ENCODE measurements around the gene NRCAM. TPM values are rescaled to one million over a fixed set of nuclear protein-coding genes. Genes with fewer than 3 reads are reported as not detected.
"Not testable (repeated sequence)": the region's sequence is repeated elsewhere in the genome, so short reads cannot be mapped to it uniquely, and the experiment has no call there.

NRCAM gene
- total RNA-seq, 1 donor from 2014 or later, result 0.26 TPM

- H3K36me3 ChIP-seq (ENCODE audit: control insufficient read depth, insufficient read depth, low read length), result no peaks in the 10 kb centered on the region
- no peak for DNase-seq (ENCODE audit: low read depth)
- TF ChIP-seq CTCF (IDR thresholded peaks at IDR 0.05; ENCODE audit: insufficient read depth, low read length, severe bottlenecking), result no peak
- no peaks in the 10 kb centered on the region for H3K27me3 ChIP-seq (ENCODE audit: control insufficient read depth, insufficient read depth, low read length)
- no peak overlapping the region for H3K4me3 ChIP-seq (ENCODE audit: low read depth, low read length)
- FAIRE-seq, result no peak
Observed at GRCh38 chr7:108266035-108266434, 190.2 kb downstream of the NRCAM start.

GRCh38 chr7:108265007-108265406 lies 191.2 kb downstream of the NRCAM start:
- Histone ChIP-seq H3K4me3 (ENCODE audit: low read depth, low read length) (no peak overlapping the region), H3K36me3 (ENCODE audit: control insufficient read depth, insufficient read depth, low read length) (no peaks in the 10 kb centered on the region), H3K27me3 (ENCODE audit: control insufficient read depth, insufficient read depth, low read length) (no peaks in the 10 kb centered on the region)
- no peak for DNase-seq (ENCODE audit: low read depth)
- no peak for TF ChIP-seq CTCF (IDR thresholded peaks at IDR 0.05; ENCODE audit: insufficient read depth, low read length, severe bottlenecking)
- FAIRE-seq, result no peak

- DNase-seq (ENCODE audit: low read depth), result no peak
- TF ChIP-seq CTCF (IDR thresholded peaks at IDR 0.05; ENCODE audit: insufficient read depth, low read length, severe bottlenecking), result no peak
- Histone ChIP-seq H3K4me3 (ENCODE audit: low read depth, low read length) (no peak overlapping the region), H3K36me3 (ENCODE audit: control insufficient read depth, insufficient read depth, low read length) (no peaks in the 10 kb centered on the region), H3K27me3 (ENCODE audit: control insufficient read depth, insufficient read depth, low read length) (no peaks in the 10 kb centered on the region)
- no peak for FAIRE-seq
Observed at GRCh38 chr7:108263425-108263824, 192.8 kb downstream of the NRCAM start.

- no peaks in the 10 kb centered on the region for H3K36me3 ChIP-seq (ENCODE audit: control insufficient read depth, insufficient read depth, low read length)
- no peaks in the 10 kb centered on the region for H3K27me3 ChIP-seq (ENCODE audit: control insufficient read depth, insufficient read depth, low read length)
- FAIRE-seq, result no peak
- no peak for TF ChIP-seq CTCF (IDR thresholded peaks at IDR 0.05; ENCODE audit: insufficient read depth, low read length, severe bottlenecking)
- DNase-seq (ENCODE audit: low read depth), result no peak
- H3K4me3 ChIP-seq (ENCODE audit: low read depth, low read length), result no peak overlapping the region
Observed at GRCh38 chr7:108261560-108262255, 194.5 kb downstream of the NRCAM start.

GRCh38 chr7:108259447-108259846 lies 196.8 kb downstream of the NRCAM start:
- not testable (repeated sequence) for H3K27me3 ChIP-seq (ENCODE audit: control insufficient read depth, insufficient read depth, low read length); FAIRE-seq; H3K4me3 ChIP-seq (ENCODE audit: low read depth, low read length); H3K36me3 ChIP-seq (ENCODE audit: control insufficient read depth, insufficient read depth, low read length); DNase-seq (ENCODE audit: low read depth)

GRCh38 chr7:108257954-108258353 lies 198.3 kb downstream of the NRCAM start:
- no peak for TF ChIP-seq CTCF (IDR thresholded peaks at IDR 0.05; ENCODE audit: insufficient read depth, low read length, severe bottlenecking)
- H3K4me3 ChIP-seq (ENCODE audit: low read depth, low read length), result no peak overlapping the region
- FAIRE-seq, result no peak
- no peaks in the 10 kb centered on the region for H3K27me3 ChIP-seq (ENCODE audit: control insufficient read depth, insufficient read depth, low read length)
- H3K36me3 ChIP-seq (ENCODE audit: control insufficient read depth, insufficient read depth, low read length), result no peaks in the 10 kb centered on the region
- no peak for DNase-seq (ENCODE audit: low read depth)
